Esophagus squamous epithelium (tissue), 5 donors: ENCODE results near the gene PAGE1. TPM values are rescaled to one million over a fixed set of nuclear protein-coding genes. Genes with fewer than 3 reads are reported as not detected.
"Not testable (repeated sequence)": the region's sequence is repeated elsewhere in the genome, so short reads cannot be mapped to it uniquely, and the experiment has no call there.

Source experiments
- DNase-seq: peaks from one replicate; lab custom pipeline; 2025; lab: John Stamatoyannopoulos, UW
- H3K27ac ChIP-seq, 4 donors: fragments of 200-600 bp; sonication (generic); one replicate each; pipeline ENCODE4 v1.5.1; 2016 to 2019; ENCODE audit warnings: mild to moderate bottlenecking in 1 of 4
- H3K27me3 ChIP-seq, 4 donors: fragments of 200-600 bp; sonication (generic); 1 replicate in 3 of 4; 2 replicates in 1 of 4; pipeline versions ENCODE4 v1.5.1 to v1.6.0; 2017 to 2021; ENCODE audit warnings: antibody characterized with exemption in 1 of 4
- H3K36me3 ChIP-seq, 3 donors: fragments of 200-600 bp; sonication (generic); one replicate each; pipeline ENCODE4 v1.5.1; 2016 to 2019
- H3K4me1 ChIP-seq, 3 donors: fragments of 200-600 bp; sonication (generic); one replicate each; pipeline ENCODE4 v1.5.1; 2017 to 2019
- H3K4me3 ChIP-seq, 4 donors: fragments of 200-600 bp; sonication (generic); 1 replicate in 3 of 4; 2 replicates in 1 of 4; pipeline ENCODE4 v1.5.1; 2016 to 2019; ENCODE audit warnings: mild to moderate bottlenecking in 2 of 4, moderate library complexity in 1 of 4
- H3K9me3 ChIP-seq, 3 donors: fragments of 200-600 bp; sonication (generic); one replicate each; pipeline ENCODE4 v1.5.1; 2016 to 2019
- POLR2A ChIP-seq, 4 donors: fragments of 450-650 bp; IDR thresholded peaks; one replicate each; pipeline ENCODE4 v1.6.1; 2017; ENCODE audit warnings: antibody characterized with exemption in 4 of 4, mild to moderate bottlenecking in 4 of 4, moderate library complexity in 3 of 4
- WGBS, 2 donors: methylation state at CpG; one replicate each; pipeline ENCODE4 v1.1.5; 2018; 5-methylcytosine and 5-hydroxymethylcytosine counted together
- intact Hi-C: fragments of 100-400 bp; cut with DNase I; formaldehyde crosslinking; loops from one replicate; pipeline ENCODE4 v1.15.0; 2022
- total RNA-seq, 4 donors: library from RNA; depleted of rRNA; stranded (reverse); fragments of >200 nt; gene quantifications; one replicate each; pipeline ENCODE4 v1.1.0, GENCODE V29; 2016
- TF ChIP-seq, protein P1 (sequence below), 6 experiments: fragments of 450-650 bp in 4 of 6; fragments of 200-600 bp in 2 of 6; sonication (generic) in 2 of 6; IDR thresholded peaks; one replicate each; pipeline ENCODE4 v1.5.1; 2016 to 2019; ENCODE audit warnings: antibody characterized with exemption in 6 of 6, mild to moderate bottlenecking in 4 of 6, moderate library complexity in 4 of 6
- donor health status: DM: yes; HTN: yes; CAD: no.

Gene PAGE1
- total RNA-seq, 4 donors from 2014 or later, result not detected

DNA sequence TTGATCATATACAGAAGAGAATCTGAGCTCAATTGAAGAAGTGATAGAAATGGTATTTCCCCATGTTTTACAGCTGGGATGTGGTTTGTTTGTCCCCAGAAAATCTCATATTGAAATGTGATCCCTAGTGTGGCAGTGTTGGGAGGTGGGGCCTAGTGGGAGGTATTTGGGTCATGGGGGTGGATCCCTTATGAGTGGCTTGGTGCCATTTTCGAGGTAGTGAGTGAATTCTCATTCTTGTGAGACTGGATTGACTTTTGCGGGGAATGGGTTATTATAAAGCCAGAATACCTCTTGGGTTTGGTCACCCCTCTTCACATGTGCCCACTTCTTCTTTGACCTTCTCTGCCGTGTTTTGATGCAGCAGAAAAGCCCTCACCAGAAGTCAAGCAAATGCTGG, 29.6 kb upstream of the PAGE1 start:
- H3K4me1 ChIP-seq, result no peaks in the 10 kb centered on the region
- 68 to 69% methylated on average over 3 of the region's 3 CpGs for WGBS, 2 donors
- DNase-seq, result no peak
- H3K4me3 ChIP-seq, result no peak overlapping the region
- H3K9me3 ChIP-seq, result no peaks in the 10 kb centered on the region
- no peaks in the 10 kb centered on the region for H3K36me3 ChIP-seq
- no peaks in the 10 kb centered on the region for H3K27me3 ChIP-seq
- TF ChIP-seq POLR2A (IDR thresholded peaks at IDR 0.05), result no peak
- TF ChIP-seq, protein P1, sequence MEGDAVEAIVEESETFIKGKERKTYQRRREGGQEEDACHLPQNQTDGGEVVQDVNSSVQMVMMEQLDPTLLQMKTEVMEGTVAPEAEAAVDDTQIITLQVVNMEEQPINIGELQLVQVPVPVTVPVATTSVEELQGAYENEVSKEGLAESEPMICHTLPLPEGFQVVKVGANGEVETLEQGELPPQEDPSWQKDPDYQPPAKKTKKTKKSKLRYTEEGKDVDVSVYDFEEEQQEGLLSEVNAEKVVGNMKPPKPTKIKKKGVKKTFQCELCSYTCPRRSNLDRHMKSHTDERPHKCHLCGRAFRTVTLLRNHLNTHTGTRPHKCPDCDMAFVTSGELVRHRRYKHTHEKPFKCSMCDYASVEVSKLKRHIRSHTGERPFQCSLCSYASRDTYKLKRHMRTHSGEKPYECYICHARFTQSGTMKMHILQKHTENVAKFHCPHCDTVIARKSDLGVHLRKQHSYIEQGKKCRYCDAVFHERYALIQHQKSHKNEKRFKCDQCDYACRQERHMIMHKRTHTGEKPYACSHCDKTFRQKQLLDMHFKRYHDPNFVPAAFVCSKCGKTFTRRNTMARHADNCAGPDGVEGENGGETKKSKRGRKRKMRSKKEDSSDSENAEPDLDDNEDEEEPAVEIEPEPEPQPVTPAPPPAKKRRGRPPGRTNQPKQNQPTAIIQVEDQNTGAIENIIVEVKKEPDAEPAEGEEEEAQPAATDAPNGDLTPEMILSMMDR (IDR thresholded peaks at IDR 0.05), result no peak
- H3K27ac ChIP-seq, result no peak overlapping the region
- intact Hi-C loops, result no loop called here

DNA sequence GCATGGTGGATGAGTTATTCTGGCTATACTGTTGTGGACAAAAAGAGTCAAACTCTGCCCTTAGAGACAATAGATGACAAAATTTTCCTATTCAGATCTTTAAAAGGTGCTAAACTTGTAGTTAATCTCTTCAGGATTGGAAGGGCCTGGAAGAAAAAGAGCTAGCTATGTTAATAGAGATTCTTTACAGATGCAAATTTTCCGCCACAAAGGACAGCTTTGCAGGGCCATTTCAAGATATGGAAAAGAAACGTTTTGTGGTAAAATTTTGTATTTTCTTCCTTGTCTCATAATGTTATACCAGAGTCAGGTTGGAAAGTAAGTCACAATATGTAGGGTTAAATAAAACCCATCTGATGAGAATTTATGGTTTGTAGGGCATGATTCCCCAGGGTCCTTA, 24.3 kb upstream of the PAGE1 start:
- intact Hi-C loops, DNase-seq: not testable (repeated sequence)
- 52 to 56% methylated on average over 2 of the region's 2 CpGs for WGBS, 2 donors

DNA sequence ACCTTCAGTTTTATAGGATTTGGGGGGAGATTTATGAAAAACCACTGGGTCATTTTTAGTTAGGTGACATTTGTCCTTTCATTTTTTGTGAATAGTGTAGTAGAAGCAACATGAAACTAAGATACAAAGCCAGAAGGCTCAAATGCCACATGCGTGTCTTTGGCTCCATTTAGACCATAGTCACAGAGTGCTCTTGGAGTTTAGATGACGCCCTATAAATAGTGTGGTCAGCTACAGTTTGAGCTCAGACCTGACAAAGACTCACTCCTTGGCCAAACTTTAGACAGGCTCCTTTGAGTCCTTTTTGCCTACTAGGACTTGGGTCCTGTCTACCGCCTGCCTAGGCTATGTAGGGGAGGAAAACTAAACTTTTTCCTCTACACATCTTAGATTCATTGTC, 16.8 kb upstream of the PAGE1 start:
- H3K4me1 ChIP-seq, result no peaks in the 10 kb centered on the region
- no peaks in the 10 kb centered on the region for H3K9me3 ChIP-seq
- whole genome bisulfite sequencing, 2 donors, result 80 to 87% methylated on average over 1 to 3 of the region's 3 CpGs
- intact Hi-C loops, result no loop called here
- no peak for DNase-seq
- TF ChIP-seq, protein P1 (IDR thresholded peaks at IDR 0.05), result no peak
- no peak for TF ChIP-seq POLR2A (IDR thresholded peaks at IDR 0.05)
- no peak overlapping the region for H3K27ac ChIP-seq
- H3K4me3 ChIP-seq, result no peak overlapping the region
- H3K27me3 ChIP-seq, result peaks cover 0 to 4% (median 0%) of the 10 kb centered on the region in 4 donors
- H3K36me3 ChIP-seq, result no peaks in the 10 kb centered on the region

More for the DNA sequence above, 24.3 kb upstream of the PAGE1 start:
- H3K9me3 ChIP-seq, H3K4me3 ChIP-seq, H3K4me1 ChIP-seq, H3K27me3 ChIP-seq, H3K27ac ChIP-seq, H3K36me3 ChIP-seq: not testable (repeated sequence)

DNA sequence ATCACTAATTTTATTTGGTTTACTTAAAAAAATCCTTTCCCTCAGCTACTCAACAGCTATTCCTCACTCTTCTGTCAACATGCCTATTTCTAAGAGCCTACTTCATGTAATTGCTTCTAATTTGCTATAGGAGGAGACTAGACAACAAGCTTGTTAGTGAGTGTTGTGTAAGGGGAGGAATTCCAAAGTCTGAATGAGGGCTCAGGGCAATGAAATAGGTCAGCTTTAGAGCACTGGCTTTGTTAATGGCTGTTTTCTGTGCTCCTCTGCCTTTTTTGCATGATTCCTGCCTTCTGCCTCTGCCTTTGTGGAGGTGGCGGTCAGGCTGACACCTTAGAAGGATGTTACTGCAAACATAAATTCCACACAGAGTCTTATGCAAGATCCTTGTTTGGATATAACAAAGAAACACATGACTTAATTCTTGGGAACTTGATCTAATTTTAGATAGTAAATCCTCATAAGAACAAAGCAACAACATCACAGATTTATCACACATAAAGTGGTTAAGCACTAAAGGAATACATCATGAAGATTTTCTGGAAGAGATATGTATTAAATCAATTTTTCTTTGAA, 15.0 kb upstream of the PAGE1 start:
- intact Hi-C loops, result no loop called here
- WGBS, 2 donors, result 63% methylated on average over 1 of the region's 1 CpG; no CpG with 5 or more reads in 1 of the 2 donors
- peaks cover 0 to 4% (median 0%) of the 10 kb centered on the region in 4 donors for H3K27me3 ChIP-seq

DNA sequence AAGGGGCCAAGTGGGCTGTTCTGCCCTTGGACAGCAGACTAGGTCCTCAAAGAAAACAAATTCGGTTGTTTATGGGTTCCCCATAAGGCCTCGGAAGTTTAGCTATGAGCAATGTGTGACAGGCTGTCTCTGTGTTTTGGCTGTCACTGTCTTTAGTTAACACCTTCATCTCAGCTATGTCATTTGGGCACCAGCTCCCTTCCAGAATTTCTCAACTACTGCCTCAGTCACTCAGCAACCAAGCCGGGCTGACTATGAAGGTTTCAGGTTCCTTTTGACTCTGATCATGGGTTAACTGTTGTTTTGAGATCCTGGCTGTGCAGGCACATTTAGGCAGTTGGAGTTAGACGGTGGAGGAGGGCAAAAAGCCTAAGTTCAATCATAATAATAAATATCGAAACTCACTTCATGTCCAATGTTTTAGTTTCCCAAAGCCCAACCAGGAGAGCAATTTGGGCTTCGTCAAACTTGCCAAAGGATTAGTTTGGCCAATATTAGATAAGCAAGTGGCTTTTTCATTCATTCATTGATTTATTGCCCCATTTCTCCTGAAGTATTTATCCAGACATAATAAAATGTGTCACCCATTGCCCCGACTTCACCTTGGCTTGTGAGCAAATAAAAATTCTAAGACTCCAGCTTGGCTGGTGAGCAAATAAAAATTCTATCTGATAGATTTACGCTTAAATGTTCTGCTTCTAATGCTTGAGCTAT, 9.1 kb upstream of the PAGE1 start:
- H3K9me3 ChIP-seq, result no peaks in the 10 kb centered on the region
- H3K4me1 ChIP-seq, result no peaks in the 10 kb centered on the region
- H3K36me3 ChIP-seq, result no peaks in the 10 kb centered on the region
- no peak overlapping the region for H3K4me3 ChIP-seq
- no peak overlapping the region for H3K27ac ChIP-seq
- DNase-seq, result no peak
- 45% methylated on average over 6 to 8 of the region's 8 CpGs for WGBS, 2 donors
- intact Hi-C loops, result no loop called here
- no peaks in the 10 kb centered on the region for H3K27me3 ChIP-seq
- TF ChIP-seq POLR2A (IDR thresholded peaks at IDR 0.05), result no peak
- TF ChIP-seq, protein P1 (IDR thresholded peaks at IDR 0.05), result no peak

More for the DNA sequence above, 15.0 kb upstream of the PAGE1 start:
- Histone ChIP-seq H3K27ac (no peak overlapping the region), H3K36me3 (no peaks in the 10 kb centered on the region), H3K4me3 (no peak overlapping the region), H3K4me1 (no peaks in the 10 kb centered on the region), H3K9me3 (no peaks in the 10 kb centered on the region)
- TF ChIP-seq, protein P1 (IDR thresholded peaks at IDR 0.05), result no peak
- TF ChIP-seq POLR2A (IDR thresholded peaks at IDR 0.05), result no peak
- no peak for DNase-seq
